K562 (cell line): Measurements from ENCODE around the gene PSMD1. TPM values are rescaled to one million over a fixed set of nuclear protein-coding genes. Genes with fewer than 3 reads are reported as not detected.

Experiments used
- CC2D1A ChIP-seq: fragments of 450-650 bp; IDR thresholded peaks from 2 replicates; pipeline ENCODE4 v1.6.1; 2017; ENCODE audit warnings: mild to moderate bottlenecking
- CTBP1 ChIP-seq: fragments of 450-650 bp; IDR thresholded peaks from 2 replicates; pipeline ENCODE4 v1.6.1; 2016; ENCODE audit warnings: borderline replicate concordance
- MCM5 ChIP-seq: fragments of 450-650 bp; IDR thresholded peaks from 2 replicates; pipeline ENCODE4 v1.6.1; 2016; ENCODE audit warnings: low read depth
- RAD21 ChIP-seq, 2 experiments: fragments of 250-450 bp in 1 of 2; fragments of 450-650 bp in 1 of 2; sonication (Bioruptor Pico) in 1 of 2; formaldehyde crosslinking in 1 of 2; IDR thresholded peaks in 1 of 2; conservative IDR thresholded peaks in 1 of 2; 2 replicates each; pipeline versions ENCODE4 v1.4.0 to v1.8.0; 2020 to 2022; ENCODE audit warnings: mild to moderate bottlenecking in 2 of 2, moderate library complexity in 1 of 2
- RCOR1 ChIP-seq, 2 experiments: IDR thresholded peaks; 2 replicates each; pipeline ENCODE4 v1.6.1; 2012; ENCODE audit warnings: low read depth in 2 of 2, low read length in 2 of 2, borderline replicate concordance in 1 of 2, improper control_type of control experiment in 1 of 2
- TAF15 ChIP-seq: fragments of 200-400 bp; formaldehyde crosslinking; IDR thresholded peaks from 2 replicates; pipeline ENCODE4 v1.6.1; 2017; ENCODE audit warnings: mild to moderate bottlenecking, low read depth, low read length, moderate library complexity
- TOE1 ChIP-seq, 2 experiments: fragments of 450-650 bp in 1 of 2; sonication (generic) in 1 of 2; formaldehyde crosslinking in 1 of 2; IDR thresholded peaks; 2 replicates each; pipeline versions ENCODE4 v1.7.1 to v1.8.0; 2016 to 2022; ENCODE audit warnings: borderline replicate concordance in 2 of 2, mild to moderate bottlenecking in 2 of 2, antibody characterized with exemption in 1 of 2, inconsistent platforms in 1 of 2, low read depth in 1 of 2, missing genetic modification reagents in 1 of 2, moderate library complexity in 1 of 2
- polyA plus RNA-seq, 8 experiments: library from polyadenylated mRNA; depleted of rRNA in 4 of 8; stranded (reverse) in 5 of 8; unstranded in 3 of 8; fragments of >200 nt; fragmentation: Nextera tagmentation in 2 of 8; fragmentation: Illumina TruSeq in 1 of 8; extraction: Ambion mirVana in 2 of 8; extraction: Trizol in 1 of 8; gene quantifications; 2 replicates each; pipeline versions ENCODE4 v1.2.1 to v1.2.3, GENCODE V29; 2011 to 2014; ENCODE audit warnings: inconsistent platforms in 1 of 8, missing spikeins in 1 of 8
- total RNA-seq, 7 experiments: library from RNA; depleted of rRNA in 6 of 7; stranded (reverse); fragments of >200 nt in 6 of 7; fragmentation: Illumina TruSeq in 2 of 7; extraction: Trizol in 2 of 7; gene quantifications; 2 replicates each; pipeline versions ENCODE4 v1.2.1 to v1.2.3, GENCODE V29; 2011 to 2021; ENCODE audit warnings: low replicate concordance in 1 of 7
- TF ChIP-seq, protein P1 (sequence below): fragments of 250-450 bp; sonication (Bioruptor Pico); IDR thresholded peaks from 2 replicates; pipeline ENCODE4 v1.4.0; 2020; ENCODE audit warnings: borderline replicate concordance
- TF ChIP-seq, protein P2 (sequence below), 2 experiments: fragments of 450-650 bp; conservative IDR thresholded peaks; 2 replicates each; pipeline ENCODE4 v1.6.1; 2017; ENCODE audit warnings: mild to moderate bottlenecking in 2 of 2, moderate library complexity in 2 of 2
- TF ChIP-seq, protein P3 (sequence below): sonication (generic); formaldehyde crosslinking; IDR thresholded peaks from 2 replicates; pipeline ENCODE4 v1.5.0; 2020; ENCODE audit warnings: missing genetic modification reagents
- TF ChIP-seq, protein P4 (sequence below): fragments of 450-650 bp; IDR thresholded peaks from 2 replicates; pipeline ENCODE4 v1.6.1; 2016

PSMD1 gene
- total and polyA plus RNA-seq, 9 of the 15 experiments (the other 6 are each of a cell fraction or from before 2014, with no cell fraction given), result 100 to 257 (median 147) TPM

DNA sequence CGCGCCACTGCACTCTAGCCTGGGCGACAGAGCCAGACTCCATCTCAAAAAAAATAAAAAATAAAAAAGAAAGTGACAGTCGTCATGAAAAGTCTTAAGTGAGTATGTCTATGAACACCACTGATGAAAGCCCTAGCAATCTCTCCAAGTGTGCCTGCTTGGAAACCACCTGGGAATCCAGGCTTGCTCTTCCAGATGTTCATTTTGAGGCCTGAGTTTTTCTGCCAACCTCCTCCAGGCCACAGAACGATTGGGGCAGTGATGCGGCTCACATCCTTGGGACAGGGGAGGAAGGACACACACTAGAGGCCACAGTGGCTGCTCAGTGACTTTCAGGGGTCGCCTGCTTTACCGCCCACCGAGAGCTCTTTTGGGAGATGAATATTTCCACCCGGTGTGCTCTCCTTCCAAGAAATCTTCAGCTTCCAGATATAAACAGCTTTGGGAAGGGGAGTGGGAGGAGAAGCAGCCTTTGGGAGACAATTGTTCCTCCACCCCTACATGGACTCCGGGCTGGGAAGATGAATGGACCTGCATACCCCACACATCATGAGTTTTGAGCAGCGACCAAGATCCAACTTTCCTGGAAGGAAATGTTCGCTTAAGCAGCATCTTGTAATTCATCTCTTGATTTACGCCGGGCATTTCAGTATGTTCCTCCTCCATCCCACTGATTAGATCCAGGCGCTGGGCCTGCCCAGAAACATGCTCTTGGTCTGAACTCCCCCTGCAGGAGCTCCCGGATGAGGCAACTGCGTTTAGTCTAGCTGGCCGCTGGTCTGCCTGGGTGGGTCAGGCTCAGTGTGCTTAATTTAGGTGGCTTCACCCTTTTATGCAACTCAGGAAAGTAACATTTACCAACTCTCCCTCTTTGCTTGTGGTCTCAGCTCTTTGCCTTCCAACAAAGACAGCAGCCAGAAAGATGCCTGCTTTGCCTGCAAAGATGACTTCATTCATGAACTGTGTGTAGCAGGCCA is 135.5 kb downstream of the PSMD1 start (continued):
- TF ChIP-seq RCOR1 (IDR thresholded peaks at IDR 0.05; ENCODE audit: borderline replicate concordance in 1 of 2, low read depth in 2 of 2, low read length in 2 of 2), result peak in 1 of 2 experiments; percentile 11; a peak in 1 of 4 replicates
- TF ChIP-seq CC2D1A, result 0 out of 2 replicates have a peak, but pooled peaks have one; percentile 18
- TF ChIP-seq TOE1 (IDR thresholded peaks at IDR 0.05; ENCODE audit: borderline replicate concordance), result no peak
- TF ChIP-seq TOE1 (CRISPR knock-in tag; IDR thresholded peaks at IDR 0.05; ENCODE audit: borderline replicate concordance, low read depth), result no peak
- no peak for TF ChIP-seq TAF15
- TF ChIP-seq, protein P1, sequence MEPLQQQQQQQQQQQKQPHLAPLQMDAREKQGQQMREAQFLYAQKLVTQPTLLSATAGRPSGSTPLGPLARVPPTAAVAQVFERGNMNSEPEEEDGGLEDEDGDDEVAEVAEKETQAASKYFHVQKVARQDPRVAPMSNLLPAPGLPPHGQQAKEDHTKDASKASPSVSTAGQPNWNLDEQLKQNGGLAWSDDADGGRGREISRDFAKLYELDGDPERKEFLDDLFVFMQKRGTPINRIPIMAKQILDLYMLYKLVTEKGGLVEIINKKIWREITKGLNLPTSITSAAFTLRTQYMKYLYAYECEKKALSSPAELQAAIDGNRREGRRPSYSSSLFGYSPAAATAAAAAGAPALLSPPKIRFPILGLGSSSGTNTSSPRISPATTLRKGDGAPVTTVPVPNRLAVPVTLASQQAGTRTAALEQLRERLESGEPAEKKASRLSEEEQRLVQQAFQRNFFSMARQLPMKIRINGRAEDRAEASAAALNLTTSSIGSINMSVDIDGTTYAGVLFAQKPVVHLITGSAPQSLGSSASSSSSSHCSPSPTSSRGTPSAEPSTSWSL, result no peak
- TF ChIP-seq CTBP1, result peak; percentile 38; the same call in 1 of the 2 replicates
- TF ChIP-seq, protein P2, sequence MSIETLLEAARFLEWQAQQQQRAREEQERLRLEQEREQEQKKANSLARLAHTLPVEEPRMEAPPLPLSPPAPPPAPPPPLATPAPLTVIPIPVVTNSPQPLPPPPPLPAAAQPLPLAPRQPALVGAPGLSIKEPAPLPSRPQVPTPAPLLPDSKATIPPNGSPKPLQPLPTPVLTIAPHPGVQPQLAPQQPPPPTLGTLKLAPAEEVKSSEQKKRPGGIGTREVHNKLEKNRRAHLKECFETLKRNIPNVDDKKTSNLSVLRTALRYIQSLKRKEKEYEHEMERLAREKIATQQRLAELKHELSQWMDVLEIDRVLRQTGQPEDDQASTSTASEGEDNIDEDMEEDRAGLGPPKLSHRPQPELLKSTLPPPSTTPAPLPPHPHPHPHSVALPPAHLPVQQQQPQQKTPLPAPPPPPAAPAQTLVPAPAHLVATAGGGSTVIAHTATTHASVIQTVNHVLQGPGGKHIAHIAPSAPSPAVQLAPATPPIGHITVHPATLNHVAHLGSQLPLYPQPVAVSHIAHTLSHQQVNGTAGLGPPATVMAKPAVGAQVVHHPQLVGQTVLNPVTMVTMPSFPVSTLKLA (conservative IDR thresholded peaks at IDR 0.05), result no peak
- TF ChIP-seq RAD21 (CRISPR knock-in tag; conservative IDR thresholded peaks at IDR 0.05 in 1 of 2, IDR thresholded peaks at IDR 0.05 in 1 of 2), result peak; percentile 48 to 69; a peak in 3 of 4 replicates
- no peak for TF ChIP-seq MCM5
- TF ChIP-seq, protein P3, sequence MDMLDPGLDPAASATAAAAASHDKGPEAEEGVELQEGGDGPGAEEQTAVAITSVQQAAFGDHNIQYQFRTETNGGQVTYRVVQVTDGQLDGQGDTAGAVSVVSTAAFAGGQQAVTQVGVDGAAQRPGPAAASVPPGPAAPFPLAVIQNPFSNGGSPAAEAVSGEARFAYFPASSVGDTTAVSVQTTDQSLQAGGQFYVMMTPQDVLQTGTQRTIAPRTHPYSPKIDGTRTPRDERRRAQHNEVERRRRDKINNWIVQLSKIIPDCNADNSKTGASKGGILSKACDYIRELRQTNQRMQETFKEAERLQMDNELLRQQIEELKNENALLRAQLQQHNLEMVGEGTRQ (CRISPR knock-in tag), result no peak
- TF ChIP-seq, protein P4, sequence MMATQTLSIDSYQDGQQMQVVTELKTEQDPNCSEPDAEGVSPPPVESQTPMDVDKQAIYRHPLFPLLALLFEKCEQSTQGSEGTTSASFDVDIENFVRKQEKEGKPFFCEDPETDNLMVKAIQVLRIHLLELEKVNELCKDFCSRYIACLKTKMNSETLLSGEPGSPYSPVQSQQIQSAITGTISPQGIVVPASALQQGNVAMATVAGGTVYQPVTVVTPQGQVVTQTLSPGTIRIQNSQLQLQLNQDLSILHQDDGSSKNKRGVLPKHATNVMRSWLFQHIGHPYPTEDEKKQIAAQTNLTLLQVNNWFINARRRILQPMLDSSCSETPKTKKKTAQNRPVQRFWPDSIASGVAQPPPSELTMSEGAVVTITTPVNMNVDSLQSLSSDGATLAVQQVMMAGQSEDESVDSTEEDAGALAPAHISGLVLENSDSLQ, result 0 out of 2 replicates have a peak, but pooled peaks have one; percentile 21
